K562 (cell line): ENCODE data around the gene SMOC2. TPM values are rescaled to one million over a fixed set of nuclear protein-coding genes. Genes with fewer than 3 reads are reported as not detected.

Source experiments
- ATAC-seq: fragments of 200-7000 bp; cut with Tn5 transposase; 3 replicates; pipeline ENCODE4 v1.9.1; 2020; ENCODE audit warnings: moderate library complexity
- BruUV-seq: library from RNA; stranded (reverse); fragments of 400-500 nt; replicated peaks from 2 replicates; lab custom pipeline; 2021; lab: Mats Ljungman, UMichigan
- CTCF ChIA-PET: fragments of 300-600 bp; formaldehyde crosslinking; extraction: SDS; loops from one replicate; lab custom pipeline; 2021; ENCODE audit warnings: low intra/inter-chr PET ratio; lab: Yijun Ruan, JAX
- POLR2A ChIA-PET: fragments of 300-600, 350-650 bp; sonication (Branson Sonifier 250); formaldehyde crosslinking; extraction: SDS; loops from one replicate; lab custom pipeline; 2021; ENCODE audit warnings: antibody characterized with exemption, inconsistent platforms; lab: Yijun Ruan, JAX
- DNase-seq, 4 experiments: peaks; one replicate each; pipeline versions ENCODE4 v3.0.0 to v3.0.0-alpha.2; 2011 to 2018; ENCODE audit warnings: low spot score in 3 of 4, mixed read lengths in 3 of 4; ENCODE audit errors: extremely low read depth in 1 of 4
- FAIRE-seq: peaks from 2 replicates; lab custom pipeline; 2011; peaks lifted over from hg19 to GRCh38; lab: Jason Lieb, UNC
- H2AFZ ChIP-seq: 2 replicates; pipeline ENCODE4 v1.6.0; 2011; ENCODE audit warnings: low read depth, low read length, control low read depth, inconsistent platforms
- H3K27ac ChIP-seq: fragments of 200-600 bp; 3 replicates; pipeline ENCODE4 v1.8.0; 2011; ENCODE audit warnings: low read depth, mild to moderate bottlenecking, control low read depth, inconsistent platforms, low read length, moderate library complexity, mixed read lengths; ENCODE audit errors: extremely low read depth
- H3K27me3 ChIP-seq, 2 experiments: fragments of 300-600 bp in 1 of 2; 2 replicates in 1 of 2; 3 replicates in 1 of 2; pipeline versions ENCODE4 v1.6.0 to v1.8.0; 2011; ENCODE audit warnings: inconsistent platforms in 2 of 2, low read length in 2 of 2, mild to moderate bottlenecking in 1 of 2, mixed read lengths in 1 of 2, moderate library complexity in 1 of 2; ENCODE audit not compliant: control insufficient read depth in 2 of 2, insufficient read depth in 2 of 2
- H3K36me3 ChIP-seq: fragments of 300-600 bp; 3 replicates; pipeline ENCODE4 v1.8.0; 2011; ENCODE audit warnings: mild to moderate bottlenecking, low read length, inconsistent platforms; ENCODE audit not compliant: control insufficient read depth, insufficient read depth
- H3K4me1 ChIP-seq, 2 experiments: fragments of 200-600 bp in 1 of 2; replicated peaks in 1 of 2; 2 replicates in 1 of 2; 3 replicates in 1 of 2; pipeline versions ENCODE4 v1.5.1 to v1.8.0; 2011; ENCODE audit warnings: inconsistent platforms in 2 of 2, low read length in 2 of 2, mild to moderate bottlenecking in 1 of 2, mixed read lengths in 1 of 2, moderate library complexity in 1 of 2; ENCODE audit not compliant: control insufficient read depth in 2 of 2, insufficient read depth in 2 of 2
- H3K4me2 ChIP-seq: 2 replicates; pipeline ENCODE4 v1.6.1; 2011; ENCODE audit warnings: low read length, control low read depth, inconsistent platforms, mixed read lengths; ENCODE audit not compliant: insufficient read depth
- H3K4me3 ChIP-seq: fragments of 200-600 bp; sonication (generic), shearing (Covaris generic); 2 replicates; pipeline ENCODE4 v1.5.1; 2016; ENCODE audit warnings: control low read depth, inconsistent platforms
- H3K79me2 ChIP-seq: fragments of 200-600 bp; 3 replicates; pipeline ENCODE4 v1.8.0; 2011; ENCODE audit warnings: low read length, inconsistent platforms; ENCODE audit not compliant: control insufficient read depth, insufficient read depth
- H3K9ac ChIP-seq, 2 experiments: 2 replicates each; pipeline versions ENCODE4 v1.6.0 to v1.6.1; 2011; ENCODE audit warnings: low read depth in 2 of 2, low read length in 2 of 2, control low read depth in 1 of 2, inconsistent platforms in 1 of 2, mild to moderate bottlenecking in 1 of 2, mixed read lengths in 1 of 2; ENCODE audit not compliant: insufficient read depth in 1 of 2
- H3K9me1 ChIP-seq: one replicate; pipeline ENCODE4 v1.6.0; 2011; ENCODE audit warnings: inconsistent platforms, mild to moderate bottlenecking, low read length, moderate library complexity; ENCODE audit not compliant: control insufficient read depth, insufficient read depth
- H3K9me3 ChIP-seq: replicated peaks from 2 replicates; pipeline ENCODE4 v1.5.1; 2011; ENCODE audit warnings: low read depth, low read length, inconsistent platforms; ENCODE audit not compliant: control insufficient read depth, insufficient read depth
- H4K20me1 ChIP-seq: replicated peaks from 2 replicates; pipeline ENCODE4 v1.6.1; 2011; ENCODE audit warnings: low read length, inconsistent platforms, mixed read lengths; ENCODE audit not compliant: control insufficient read depth, insufficient read depth
- FOXM1 ChIP-seq, 2 experiments: fragments of 450-650 bp in 1 of 2; sonication (generic) in 1 of 2; formaldehyde crosslinking in 1 of 2; IDR thresholded peaks; 2 replicates each; pipeline versions ENCODE4 v1.6.1 to v1.9.0; 2017 to 2022; ENCODE audit warnings: low read depth in 2 of 2, mild to moderate bottlenecking in 2 of 2, missing genetic modification reagents in 1 of 2, moderate library complexity in 1 of 2
- ILF3 ChIP-seq: fragments of 450-650 bp; IDR thresholded peaks from 2 replicates; pipeline ENCODE4 v1.6.1; 2018; ENCODE audit warnings: antibody characterized with exemption, mild to moderate bottlenecking, moderate library complexity, borderline replicate concordance
- NFIC ChIP-seq: fragments of 450-650 bp; IDR thresholded peaks from 2 replicates; pipeline ENCODE4 v1.6.1; 2017; ENCODE audit warnings: mild to moderate bottlenecking, inconsistent platforms
- NFIX ChIP-seq: fragments of 250-450 bp; sonication (Bioruptor Pico); IDR thresholded peaks from 2 replicates; pipeline ENCODE4 v1.4.0; 2020; ENCODE audit warnings: low read depth, mild to moderate bottlenecking, moderate library complexity
- PCBP2 ChIP-seq: fragments of 200-400 bp; formaldehyde crosslinking; IDR thresholded peaks from 2 replicates; pipeline ENCODE4 v1.6.1; 2018; ENCODE audit warnings: low read length, low read depth, mild to moderate bottlenecking, moderate library complexity; ENCODE audit not compliant: poor library complexity, severe bottlenecking
- SPI1 ChIP-seq: IDR thresholded peaks from 2 replicates; pipeline ENCODE4 v1.6.1; 2011; ENCODE audit warnings: low read depth, low read length, control low read depth, borderline replicate concordance
- WGBS: fragments of 100-300 bp; shearing (Covaris generic); methylation state at CpG from one replicate; pipeline ENCODE4 v1.1.6; 2016; ENCODE audit warnings: low coverage, mixed read lengths; ENCODE audit not compliant: insufficient coverage; ENCODE audit errors: missing lambda C conversion rate; 5-methylcytosine and 5-hydroxymethylcytosine counted together
- in situ Hi-C: fragments of 300-500 bp; cut with MboI; formaldehyde crosslinking; loops from 4 replicates; pipeline ENCODE4 v1.15.0; 2018; ENCODE audit warnings: inconsistent platforms, mixed read lengths
- intact Hi-C: fragments of 100-400 bp; cut with micrococcal nuclease; formaldehyde crosslinking; loops from 2 replicates; pipeline ENCODE4 v1.14.2; 2022
- polyA plus RNA-seq, 8 experiments: library from polyadenylated mRNA; depleted of rRNA in 4 of 8; stranded (reverse) in 5 of 8; unstranded in 3 of 8; fragments of >200 nt; fragmentation: Nextera tagmentation in 2 of 8; fragmentation: Illumina TruSeq in 1 of 8; extraction: Ambion mirVana in 2 of 8; extraction: Trizol in 1 of 8; gene quantifications; 2 replicates each; pipeline versions ENCODE4 v1.2.1 to v1.2.3, GENCODE V29; 2011 to 2014; ENCODE audit warnings: inconsistent platforms in 1 of 8, missing spikeins in 1 of 8
- total RNA-seq, 7 experiments: library from RNA; depleted of rRNA in 6 of 7; stranded (reverse); fragments of >200 nt in 6 of 7; fragmentation: Illumina TruSeq in 2 of 7; extraction: Trizol in 2 of 7; gene quantifications; 2 replicates each; pipeline versions ENCODE4 v1.2.1 to v1.2.3, GENCODE V29; 2011 to 2021; ENCODE audit warnings: low replicate concordance in 1 of 7

Gene SMOC2
- total and polyA plus RNA-seq, 9 of the 15 experiments (the other 6 are each of a cell fraction or from before 2014, with no cell fraction given): 0.45 to 2.3 (median 1.1) TPM

- in situ Hi-C loops: no loop called here
- H3K4me2 ChIP-seq: no peak overlapping the region
- ChIA-PET POLR2A (no interaction called here), CTCF (no interaction called here)
- peaks cover 5 to 32% of the 10 kb centered on the region in 2 experiments; a peak in 4 of 5 replicates for H3K27me3 ChIP-seq
- DNase-seq: peak in 1 of 4 experiments; percentile 9
- no peak overlapping the region for H3K4me3 ChIP-seq
- no TSS peak for BruUV-seq
- no peaks in the 10 kb centered on the region for H3K79me2 ChIP-seq
- intact Hi-C loops: no loop called here
- no peaks in the 10 kb centered on the region for H3K36me3 ChIP-seq
- WGBS: 24% methylated on average over 10 of the region's 10 CpGs
- TF ChIP-seq NFIC: peak; percentile 96
- peak; percentile 71; the same call in 1 of the 2 replicates for TF ChIP-seq NFIX (CRISPR knock-in tag)
- TF ChIP-seq SPI1: no peak
- no peak for TF ChIP-seq FOXM1 (IDR thresholded peaks at IDR 0.05; ENCODE audit: low read depth)
- no peak for TF ChIP-seq FOXM1 (CRISPR knock-in tag; IDR thresholded peaks at IDR 0.05; ENCODE audit: low read depth)
- TF ChIP-seq PCBP2: no peak
- no peak overlapping the region for H3K9ac ChIP-seq
- H3K9me1 ChIP-seq: peaks cover 4% of the 10 kb centered on the region
- H3K27ac ChIP-seq: no peak overlapping the region
- H3K4me1 ChIP-seq: no peaks in the 10 kb centered on the region; a peak in 2 of 5 replicates
- 0 out of 2 replicates have a peak, but pooled peaks cover 2% of the 10 kb centered on the region for H4K20me1 ChIP-seq
- H3K9me3 ChIP-seq: peaks cover 6% of the 10 kb centered on the region; the same call in 1 of the 2 replicates
- no peak for FAIRE-seq
- no peak overlapping the region for H2AFZ ChIP-seq
- ATAC-seq: no peak
Observed at GRCh38 chr6:168514216-168514615, 73.2 kb downstream of the SMOC2 start.

GRCh38 chr6:168515376-168515775 is 74.4 kb downstream of the SMOC2 start:
- no peak for ATAC-seq
- no peak overlapping the region for H3K4me2 ChIP-seq
- H3K27me3 ChIP-seq: peaks cover 5 to 32% of the 10 kb centered on the region in 2 experiments; a peak in 4 of 5 replicates
- H3K79me2 ChIP-seq: no peaks in the 10 kb centered on the region
- no peak for FAIRE-seq
- in situ Hi-C loops: no loop called here
- ChIA-PET CTCF (no interaction called here), POLR2A (no interaction called here)
- H3K9ac ChIP-seq: no peak overlapping the region
- no peak overlapping the region for H3K4me3 ChIP-seq
- no peaks in the 10 kb centered on the region for H3K36me3 ChIP-seq
- no TSS peak for BruUV-seq
- H3K27ac ChIP-seq: no peak overlapping the region
- no peak for DNase-seq
- no peak for TF ChIP-seq ILF3
- H4K20me1 ChIP-seq: 0 out of 2 replicates have a peak, but pooled peaks cover 2% of the 10 kb centered on the region
- peaks cover 6% of the 10 kb centered on the region; the same call in 1 of the 2 replicates for H3K9me3 ChIP-seq
- intact Hi-C loops: no loop called here
- no peaks in the 10 kb centered on the region; a peak in 2 of 5 replicates for H3K4me1 ChIP-seq
- H3K9me1 ChIP-seq: peaks cover 4% of the 10 kb centered on the region
- H2AFZ ChIP-seq: no peak overlapping the region
- WGBS: 9% methylated on average over 15 of the region's 16 CpGs
